GM08714 (cell line): ENCODE data around the gene LRG1.

Experiments
- H3K4me3 ChIP-seq: fragments of 200-500 bp; sonication (Bioruptor generic); 2 replicates; pipeline ENCODE4 v1.5.1; 2014; ENCODE audit warnings: mild to moderate bottlenecking, low read length, inconsistent platforms
- ZNF274 ChIP-seq: IDR thresholded peaks from 2 replicates; pipeline ENCODE4 v1.6.1; 2012; ENCODE audit warnings: mild to moderate bottlenecking, low read depth, low read length

Gene LRG1

DNA sequence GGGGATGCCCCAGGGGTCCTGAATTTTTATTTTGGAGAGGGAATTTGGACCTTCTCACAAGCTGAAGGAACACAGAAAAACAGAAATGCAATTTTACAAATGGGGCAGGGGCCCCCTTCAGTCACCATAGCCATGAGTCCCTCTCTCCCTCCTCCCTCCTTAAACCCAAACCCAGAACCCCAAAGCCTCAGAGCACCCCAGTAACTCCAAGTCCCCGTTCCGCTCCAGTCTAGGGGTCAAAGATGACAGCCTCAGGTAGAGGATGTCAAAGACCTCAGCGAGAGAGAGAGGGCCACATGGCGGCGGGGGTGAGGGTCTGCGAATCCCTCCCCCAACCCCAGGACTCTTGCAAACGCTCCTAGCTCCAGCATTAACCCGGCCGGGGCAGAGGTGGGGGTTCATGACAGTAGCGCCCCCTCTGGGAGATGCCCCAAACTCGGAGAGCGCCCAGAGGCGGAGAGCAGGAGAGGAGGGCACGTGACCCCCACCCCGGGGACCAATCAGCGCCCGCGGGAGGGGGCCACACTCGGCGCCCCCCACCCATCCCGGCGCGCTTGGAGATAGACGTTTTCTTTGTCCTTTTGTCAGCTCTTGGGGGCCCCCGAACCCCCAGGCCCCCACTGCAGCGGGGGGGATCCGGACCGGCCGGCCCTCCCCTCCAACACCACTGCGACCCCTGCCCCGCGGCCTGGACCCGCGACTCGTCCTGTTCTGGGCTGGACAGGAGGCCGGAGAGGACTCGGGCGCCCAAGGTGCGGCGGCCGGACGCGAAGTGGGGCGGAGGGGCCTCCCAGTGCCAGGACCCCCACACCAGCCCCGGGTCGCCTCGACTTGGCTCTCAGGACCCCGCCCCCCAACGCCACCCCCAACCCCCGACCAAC, 40.4 kb upstream of the LRG1 start:
- TF ChIP-seq ZNF274, result no peak
- no peak overlapping the region for H3K4me3 ChIP-seq

DNA sequence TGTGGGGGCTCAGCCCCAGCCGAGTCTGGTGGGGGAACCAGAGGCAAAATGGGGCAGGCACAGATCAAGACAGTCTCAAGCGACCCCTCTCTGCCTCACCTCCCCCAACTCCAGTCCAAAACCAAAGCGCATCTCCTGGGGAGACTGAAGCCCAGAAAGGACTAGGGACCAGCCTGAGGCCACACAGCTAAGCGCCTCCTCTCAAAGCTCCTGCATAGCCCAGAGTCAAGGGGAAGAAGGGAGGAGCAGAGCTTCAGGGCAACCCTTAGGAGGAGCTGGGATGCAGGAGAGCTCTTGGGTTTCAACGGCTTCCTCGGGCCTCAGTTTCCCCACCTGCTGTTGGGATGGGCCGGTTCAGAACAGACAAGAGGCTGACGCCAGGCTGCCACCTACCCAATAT, 39.6 kb upstream of the LRG1 start:
- TF ChIP-seq ZNF274, result no peak
- H3K4me3 ChIP-seq, result no peak overlapping the region

- H3K4me3 ChIP-seq, result no peak overlapping the region
- no peak for TF ChIP-seq ZNF274
Measured at GRCh38 chr19:4578552-4579248, 38.9 kb upstream of the LRG1 start.

DNA sequence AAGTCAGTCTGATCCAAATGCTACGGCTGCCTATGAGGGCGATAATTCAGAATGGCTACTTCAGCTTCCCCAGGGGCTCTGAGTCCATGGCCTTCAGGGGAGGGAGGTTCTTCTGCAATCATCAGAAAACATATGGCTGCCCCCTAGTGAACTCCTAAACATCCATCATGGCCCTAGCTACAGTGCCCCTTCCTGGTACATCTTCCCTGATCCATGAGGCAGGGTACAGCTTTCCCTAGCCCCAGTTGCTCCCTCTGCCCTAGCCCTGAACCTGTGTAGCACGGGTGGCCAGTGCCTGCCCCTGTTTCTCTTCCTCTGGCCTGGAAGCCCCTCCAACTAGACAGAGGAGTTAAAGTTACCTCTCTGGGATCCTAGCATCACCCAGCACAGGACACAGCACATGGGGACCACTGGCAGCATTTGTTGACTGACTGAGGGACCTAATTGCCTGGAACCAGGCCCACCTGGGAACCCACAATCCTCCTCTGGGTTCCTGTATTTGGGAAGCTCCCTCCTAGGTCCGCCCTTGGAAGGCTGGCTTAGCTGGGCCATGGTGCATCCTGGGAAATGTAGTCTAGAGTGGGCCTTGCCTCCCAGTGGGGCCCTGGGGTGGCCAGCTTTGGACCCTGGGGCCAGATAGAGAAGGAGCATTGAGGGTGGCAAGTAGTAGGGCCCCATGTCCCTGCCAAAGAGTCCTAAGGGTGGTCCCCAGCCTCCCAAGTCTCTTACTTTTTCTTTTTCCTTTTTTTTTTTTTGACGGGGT, 37.4 kb upstream of the LRG1 start:
- no peak overlapping the region for H3K4me3 ChIP-seq
- no peak for TF ChIP-seq ZNF274

GRCh38 chr19:4576016-4576933, 36.4 kb upstream of the LRG1 start:
- H3K4me3 ChIP-seq, result no peak overlapping the region
- no peak for TF ChIP-seq ZNF274

GRCh38 chr19:4575267-4576015, 35.6 kb upstream of the LRG1 start:
- no peak for TF ChIP-seq ZNF274
- no peak overlapping the region for H3K4me3 ChIP-seq

GRCh38 chr19:4573682-4574081, 33.8 kb upstream of the LRG1 start:
- H3K4me3 ChIP-seq, result no peak overlapping the region
- no peak for TF ChIP-seq ZNF274

- TF ChIP-seq ZNF274, result no peak
- no peak overlapping the region for H3K4me3 ChIP-seq
Measured at GRCh38 chr19:4571305-4571917, 31.6 kb upstream of the LRG1 start.

DNA sequence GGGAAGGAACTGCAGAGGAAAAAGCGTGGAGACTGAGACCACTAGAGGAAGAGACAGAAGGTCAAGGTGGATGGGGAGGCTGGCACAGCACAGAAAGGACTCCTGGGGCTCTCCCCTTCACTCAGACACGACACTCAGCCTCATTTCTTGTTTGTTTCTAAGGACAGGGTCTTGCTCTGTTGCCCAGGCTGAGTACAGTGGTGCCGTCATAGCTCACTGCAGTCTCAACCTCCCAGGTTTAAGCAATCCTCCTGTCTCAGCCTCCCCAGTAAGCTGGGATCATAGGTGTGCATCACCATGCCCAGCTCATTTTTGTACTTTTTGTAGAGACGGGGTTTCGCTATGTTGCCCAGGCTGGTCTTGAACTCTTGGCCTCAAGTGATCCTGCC, 31.1 kb upstream of the LRG1 start:
- no peak overlapping the region for H3K4me3 ChIP-seq
- TF ChIP-seq ZNF274, result no peak

DNA sequence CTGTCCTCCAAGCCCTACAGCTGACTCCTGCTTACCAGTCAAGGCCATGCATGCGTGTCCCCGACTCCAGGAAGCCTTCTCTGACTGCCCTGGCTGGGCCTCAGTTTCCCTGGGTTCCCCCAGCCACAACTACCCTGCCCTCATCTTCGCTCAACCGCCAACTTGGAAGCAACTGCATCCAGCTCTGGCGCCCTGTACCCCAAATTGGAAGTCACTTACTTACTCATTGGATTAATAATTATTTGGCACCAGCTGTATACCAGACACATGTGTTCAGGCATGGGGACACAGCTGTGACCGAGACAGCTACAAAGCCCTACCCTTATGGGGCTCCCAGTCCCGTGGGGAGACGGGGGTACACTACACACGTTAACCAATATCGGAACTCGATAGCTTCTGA, 30.6 kb upstream of the LRG1 start:
- no peak overlapping the region for H3K4me3 ChIP-seq
- no peak for TF ChIP-seq ZNF274

- H3K4me3 ChIP-seq, result no peak overlapping the region
- no peak for TF ChIP-seq ZNF274
Measured at GRCh38 chr19:4568886-4569285, 29.1 kb upstream of the LRG1 start.

- H3K4me3 ChIP-seq, result no peak overlapping the region
- no peak for TF ChIP-seq ZNF274
Measured at GRCh38 chr19:4567584-4568071, 27.8 kb upstream of the LRG1 start.
